ENCODE results near the gene ARTN. TPM values are rescaled to one million over a fixed set of nuclear protein-coding genes. Genes with fewer than 3 reads are reported as not detected.
A peak's percentile ranks its signal among the peaks of the same experiment; 100 is the strongest.

ARTN gene
- total RNA-seq, 1 experiment from 2014 or later: 17.4 TPM

- Histone ChIP-seq H3K27ac (peak overlapping the region; percentile 84), H3K4me3 (peak overlapping the region; percentile 90), H3K4me1 (replicated peaks; ENCODE audit: insufficient read depth) (peaks cover 49% of the 10 kb centered on the region), H3K9me2 (ENCODE audit: insufficient read depth) (no peaks in the 10 kb centered on the region), H3K27me3 (ENCODE audit: insufficient read depth, low read depth) (no peaks in the 10 kb centered on the region), H3K9me3 (ENCODE audit: insufficient read depth, low read depth) (peaks cover 2% of the 10 kb centered on the region; the same call in 1 of the 2 replicates), H2AFZ (peak overlapping the region; percentile 85), H3K36me3 (ENCODE audit: low read depth) (no peaks in the 10 kb centered on the region), H4K20me1 (ENCODE audit: insufficient read depth) (no peaks in the 10 kb centered on the region), H3K4me2 (peak overlapping the region; percentile 95), H3K79me2 (ENCODE audit: low read depth) (0 out of 2 replicates have a peak, but pooled peaks cover 7% of the 10 kb centered on the region), H3F3A (ENCODE audit: insufficient read depth, low read depth) (peaks cover 46% of the 10 kb centered on the region; the same call in 1 of the 2 replicates)
- intact Hi-C loops (cut with micrococcal nuclease; ENCODE audit: unreplicated experiment): loop anchor here (1.0 kb wide), 1 partner anchor 396 kb away; no protein-coding TSS in a partner anchor
- peak in 1 of 2 experiments; percentile 66 for DNase-seq
- ChIA-PET CTCF (interaction anchor here (0.6 to 4.0 kb wide), 6 partner anchors 9 to 168 kb away, joined by 3 to 185 read pairs (median 4); partner anchors contain the start of gene DPH2), POLR2A (ENCODE audit: unreplicated experiment) (interaction anchor here (0.6 to 0.9 kb wide), 2 partner anchors 43 to 149 kb away, joined by 4 to 11 read pairs; no protein-coding TSS in a partner anchor)
- TF ChIP-seq CTCF (conservative IDR thresholded peaks at IDR 0.05): no peak
- BruUV-seq (replicated peaks): TSS peak; percentile 41
These were observed 715 bp upstream of the ARTN start for GRCh38 chr1:43932786-43933385.

- Histone ChIP-seq H3K4me3 (peak overlapping the region; percentile 90), H3K27ac (peak overlapping the region; percentile 84), H3K9me3 (ENCODE audit: insufficient read depth, low read depth) (no peaks in the 10 kb centered on the region), H2AFZ (peak overlapping the region; percentile 85; the same call in 1 of the 2 replicates), H3F3A (ENCODE audit: insufficient read depth, low read depth) (peaks cover 38% of the 10 kb centered on the region; the same call in 1 of the 2 replicates), H3K4me1 (replicated peaks; ENCODE audit: insufficient read depth) (peaks cover 43% of the 10 kb centered on the region), H3K9me2 (ENCODE audit: insufficient read depth) (no peaks in the 10 kb centered on the region), H3K27me3 (ENCODE audit: insufficient read depth, low read depth) (no peaks in the 10 kb centered on the region), H3K79me2 (ENCODE audit: low read depth) (0 out of 2 replicates have a peak, but pooled peaks cover 7% of the 10 kb centered on the region), H4K20me1 (ENCODE audit: insufficient read depth) (no peaks in the 10 kb centered on the region), H3K36me3 (ENCODE audit: low read depth) (no peaks in the 10 kb centered on the region), H3K4me2 (peak overlapping the region; percentile 95)
- intact Hi-C loops (cut with micrococcal nuclease; ENCODE audit: unreplicated experiment): loop anchor here (1.0 to 2.0 kb wide), 7 partner anchors 76 to 708 kb away; partner anchors contain the start of gene ST3GAL3
- CTCF ChIA-PET: interaction anchor here (0.6 to 4.0 kb wide), 22 partner anchors 9 to 1355 kb away, joined by 3 to 185 read pairs (median 5); partner anchors contain the start of genes KDM4A and PTPRF
- POLR2A ChIA-PET (ENCODE audit: unreplicated experiment): interaction anchor here (0.6 to 1.3 kb wide), 6 partner anchors 81 to 284 kb away, joined by 3 to 12 read pairs (median 8); partner anchors contain the start of gene KDM4A
- TSS peak; percentile 46 for BruUV-seq (replicated peaks)
- TF ChIP-seq CTCF (conservative IDR thresholded peaks at IDR 0.05) (peak; percentile 90), EZH2 (IDR thresholded peaks at IDR 0.05; ENCODE audit: low read depth) (no peak)
- peak; percentile 64 to 90 for DNase-seq
These were observed 742 bp downstream of the ARTN start for GRCh38 chr1:43934101-43934985.

GRCh38 chr1:43934986-43935324 is 1.4 kb downstream of the ARTN start:
- intact Hi-C loops (cut with micrococcal nuclease; ENCODE audit: unreplicated experiment): loop anchor here (1.0 to 2.0 kb wide), 7 partner anchors 77 to 708 kb away; partner anchors contain the start of gene ST3GAL3
- H3K27ac ChIP-seq: no peak overlapping the region
- H3K4me3 ChIP-seq: peak overlapping the region; percentile 15; the same call in 1 of the 2 replicates
- no peaks in the 10 kb centered on the region for H3K36me3 ChIP-seq (ENCODE audit: low read depth)
- H3F3A ChIP-seq (ENCODE audit: insufficient read depth, low read depth): peaks cover 32% of the 10 kb centered on the region; the same call in 1 of the 2 replicates
- no TSS peak for BruUV-seq (replicated peaks)
- H3K4me2 ChIP-seq: peak overlapping the region; percentile 95
- TF ChIP-seq EZH2 (IDR thresholded peaks at IDR 0.05; ENCODE audit: low read depth) (no peak), CTCF (conservative IDR thresholded peaks at IDR 0.05) (no peak; the same call in 1 of the 2 replicates)
- 0 out of 2 replicates have a peak, but pooled peaks cover 7% of the 10 kb centered on the region for H3K79me2 ChIP-seq (ENCODE audit: low read depth)
- POLR2A ChIA-PET (ENCODE audit: unreplicated experiment): interaction anchor here (1.1 to 1.3 kb wide), 3 partner anchors 170 to 284 kb away, joined by 8 to 12 read pairs (median 10); partner anchors contain the start of gene KDM4A
- H2AFZ ChIP-seq: no peak overlapping the region
- H3K27me3 ChIP-seq (ENCODE audit: insufficient read depth, low read depth): no peaks in the 10 kb centered on the region
- no peaks in the 10 kb centered on the region for H3K9me2 ChIP-seq (ENCODE audit: insufficient read depth)
- DNase-seq: no peak
- CTCF ChIA-PET: interaction anchor here (0.6 to 4.0 kb wide), 19 partner anchors 9 to 1355 kb away, joined by 3 to 185 read pairs (median 7); partner anchors contain the start of genes KDM4A and PTPRF
- no peaks in the 10 kb centered on the region for H4K20me1 ChIP-seq (ENCODE audit: insufficient read depth)
- H3K9me3 ChIP-seq (ENCODE audit: insufficient read depth, low read depth): no peaks in the 10 kb centered on the region
- peaks cover 39% of the 10 kb centered on the region for H3K4me1 ChIP-seq (replicated peaks; ENCODE audit: insufficient read depth)
